Neutrophil (primary cell): ENCODE data around the gene DAZAP1.

Source experiments
- H3K27ac ChIP-seq: fragments of 200-600 bp; sonication (generic); 2 replicates; pipeline ENCODE4 v1.5.1; 2016; ENCODE audit warnings: mild to moderate bottlenecking, moderate library complexity
- H3K27me3 ChIP-seq: fragments of 200-600 bp; sonication (generic); 2 replicates; pipeline ENCODE4 v1.6.0; 2016; ENCODE audit warnings: mild to moderate bottlenecking
- H3K36me3 ChIP-seq: fragments of 200-600 bp; sonication (generic); 2 replicates; pipeline ENCODE4 v1.5.1; 2017
- H3K4me1 ChIP-seq, 2 experiments: fragments of 200-600 bp in 1 of 2; sonication (generic) in 1 of 2; 1 replicate in 1 of 2; 2 replicates in 1 of 2; pipeline versions ENCODE4 v1.5.1 to v1.6.1; 2013 to 2016; ENCODE audit warnings: low read depth in 1 of 2, low read length in 1 of 2, mild to moderate bottlenecking in 1 of 2, moderate library complexity in 1 of 2; ENCODE audit not compliant: control insufficient read depth in 1 of 2, insufficient read depth in 1 of 2
- H3K4me3 ChIP-seq, 2 experiments: fragments of 200-600 bp in 1 of 2; sonication (generic) in 1 of 2; 1 replicate in 1 of 2; 2 replicates in 1 of 2; pipeline ENCODE4 v1.5.1; 2013 to 2016; ENCODE audit warnings: low read depth in 1 of 2, low read length in 1 of 2, mild to moderate bottlenecking in 1 of 2, moderate library complexity in 1 of 2
- H3K9me3 ChIP-seq: fragments of 200-600 bp; sonication (generic); 2 replicates; pipeline ENCODE4 v1.5.1; 2016
- CTCF ChIP-seq: fragments of 200-600 bp; sonication (generic); IDR thresholded peaks from 2 replicates; pipeline ENCODE4 v1.5.1; 2016; ENCODE audit warnings: antibody characterized with exemption

DAZAP1 gene

GRCh38 chr19:1447504-1447903 is 40.1 kb downstream of the DAZAP1 start:
- Histone ChIP-seq H3K27me3 (peaks cover 88% of the 10 kb centered on the region), H3K27ac (no peak overlapping the region), H3K9me3 (no peaks in the 10 kb centered on the region), H3K4me3 (no peak overlapping the region), H3K4me1 (peaks cover 9 to 23% of the 10 kb centered on the region in 2 experiments), H3K36me3 (peaks cover 4% of the 10 kb centered on the region)
- no peak for TF ChIP-seq CTCF

- H3K36me3 ChIP-seq, result no peaks in the 10 kb centered on the region
- no peak overlapping the region for H3K4me3 ChIP-seq
- no peaks in the 10 kb centered on the region for H3K9me3 ChIP-seq
- H3K4me1 ChIP-seq, result peaks cover 9 to 23% of the 10 kb centered on the region in 2 experiments
- H3K27me3 ChIP-seq, result peaks cover 92% of the 10 kb centered on the region
- TF ChIP-seq CTCF, result no peak
- no peak overlapping the region for H3K27ac ChIP-seq
Observed at GRCh38 chr19:1447944-1448343, 40.6 kb downstream of the DAZAP1 start.

- Histone ChIP-seq H3K4me3 (no peak within 1 kb of the TSS), H3K27ac (no peak within 1 kb of the TSS), H3K4me1 (peaks cover 9 to 20% of the 10 kb centered on the region in 2 experiments), H3K9me3 (no peaks in the 10 kb centered on the region), H3K27me3 (peaks cover 100% of the 10 kb centered on the region), H3K36me3 (no peaks in the 10 kb centered on the region)
- TF ChIP-seq CTCF, result no peak
Observed at GRCh38 chr19:1449467-1450442, 42.4 kb downstream of the DAZAP1 start, which contains the start of gene APC2. APC2 (plus strand) TSS chr19:1450121; CDS start chr19:1453002, 2,881 bp downstream.

- no peak overlapping the region for H3K4me3 ChIP-seq
- peaks cover 4 to 13% of the 10 kb centered on the region in 2 experiments for H3K4me1 ChIP-seq
- no peak overlapping the region for H3K27ac ChIP-seq
- H3K9me3 ChIP-seq, result no peaks in the 10 kb centered on the region
- peaks cover 100% of the 10 kb centered on the region for H3K27me3 ChIP-seq
- TF ChIP-seq CTCF, result no peak
- no peaks in the 10 kb centered on the region for H3K36me3 ChIP-seq
Observed at GRCh38 chr19:1450735-1451731, 43.6 kb downstream of the DAZAP1 start.
